Esophagus muscularis mucosa (tissue), 4 donors: ENCODE measurements around the gene POU2AF3. TPM values are rescaled to one million over a fixed set of nuclear protein-coding genes. Genes with fewer than 3 reads are reported as not detected.

Experiments used
- DNase-seq: peaks from one replicate; pipeline ENCODE4 v3.0.0-alpha.2; 2017; ENCODE audit errors: extremely low spot score
- H3K27ac ChIP-seq, 4 donors: fragments of 200-600 bp; sonication (generic); replicated peaks in 1 of 4; 1 replicate in 3 of 4; 2 replicates in 1 of 4; pipeline ENCODE4 v1.5.1; 2016 to 2019; ENCODE audit warnings: mild to moderate bottlenecking in 1 of 4
- H3K27me3 ChIP-seq, 4 donors: fragments of 200-600 bp; sonication (generic); one replicate each; pipeline versions ENCODE4 v1.5.1 to v1.6.0; 2016 to 2019
- H3K36me3 ChIP-seq, 4 donors: fragments of 200-600 bp; sonication (generic); one replicate each; pipeline ENCODE4 v1.5.1; 2016 to 2019
- H3K4me1 ChIP-seq, 4 donors: fragments of 200-600 bp; sonication (generic); one replicate each; pipeline ENCODE4 v1.5.1; 2016 to 2019
- H3K4me3 ChIP-seq, 4 donors: fragments of 200-600 bp; sonication (generic); 1 replicate in 2 of 4; 2 replicates in 2 of 4; pipeline ENCODE4 v1.5.1; 2016 to 2019; ENCODE audit warnings: mild to moderate bottlenecking in 4 of 4, moderate library complexity in 1 of 4
- H3K9me3 ChIP-seq, 4 donors: fragments of 200-600 bp; sonication (generic); 1 replicate in 3 of 4; 2 replicates in 1 of 4; pipeline ENCODE4 v1.5.1; 2016 to 2019
- CTCF ChIP-seq, 3 experiments: fragments of 200-600 bp in 2 of 3; fragments of 450-650 bp in 1 of 3; sonication (generic) in 2 of 3; IDR thresholded peaks; one replicate each; pipeline ENCODE4 v1.5.1; 2017 to 2019; ENCODE audit warnings: antibody characterized with exemption in 3 of 3, mild to moderate bottlenecking in 2 of 3, moderate library complexity in 1 of 3
- EP300 ChIP-seq: sonication (generic); formaldehyde crosslinking; IDR thresholded peaks from one replicate; pipeline ENCODE4 v1.6.1; 2017; ENCODE audit warnings: antibody characterized with exemption
- POLR2A ChIP-seq: fragments of 450-650 bp; IDR thresholded peaks from one replicate; pipeline ENCODE4 v1.6.1; 2017; ENCODE audit warnings: antibody characterized with exemption, moderate library complexity, mild to moderate bottlenecking, low read depth
- POLR2AphosphoS5 ChIP-seq, 2 donors: sonication (generic); formaldehyde crosslinking; IDR thresholded peaks; one replicate each; pipeline ENCODE4 v1.6.1; 2017; ENCODE audit warnings: antibody characterized with exemption in 2 of 2
- WGBS: methylation state at CpG from one replicate; pipeline ENCODE4 v1.1.5; 2018; 5-methylcytosine and 5-hydroxymethylcytosine counted together
- intact Hi-C: fragments of 100-400 bp; cut with DNase I; formaldehyde crosslinking; loops from one replicate; pipeline ENCODE4 v1.15.1; 2023
- total RNA-seq, 4 donors: library from RNA; depleted of rRNA; stranded (reverse); fragments of >200 nt; gene quantifications; one replicate each; pipeline versions ENCODE4 v1.1.0 to v1.2.1, GENCODE V29; 2016

The POU2AF3 gene
- total RNA-seq, 4 donors from 2014 or later, result 0.99 to 2.9 (median 2.2) TPM; not detected in 1

GRCh38 chr11:111306321-111306720, 8.0 kb downstream of the POU2AF3 start:
- Histone ChIP-seq H3K4me1 (peaks cover 0 to 13% (median 9%) of the 10 kb centered on the region in 4 donors), H3K4me3 (no peak overlapping the region), H3K27me3 (no peaks in the 10 kb centered on the region), H3K36me3 (peaks cover 0 to 5% (median 0%) of the 10 kb centered on the region in 4 donors), H3K9me3 (no peaks in the 10 kb centered on the region), H3K27ac (no peak overlapping the region)
- peak; percentile 90 for DNase-seq
- no peak for TF ChIP-seq EP300
- no peak for TF ChIP-seq CTCF (IDR thresholded peaks at IDR 0.05)
- TF ChIP-seq POLR2AphosphoS5 (IDR thresholded peaks at IDR 0.05), result no peak
- TF ChIP-seq POLR2A, result no peak
- WGBS, result 91% methylated on average over 5 of the region's 5 CpGs
- intact Hi-C loops, result loop anchor here (10.0 kb wide), 1 partner anchor 48 kb away; no protein-coding TSS in a partner anchor

GRCh38 chr11:111307472-111308108, 9.2 kb downstream of the POU2AF3 start:
- intact Hi-C loops, result loop anchor here (10.0 kb wide), 1 partner anchor 47 kb away; no protein-coding TSS in a partner anchor
- H3K4me1 ChIP-seq, result peaks cover 0 to 8% (median 7%) of the 10 kb centered on the region in 4 donors
- TF ChIP-seq POLR2AphosphoS5 (IDR thresholded peaks at IDR 0.05) (no peak), POLR2A (no peak), CTCF (IDR thresholded peaks at IDR 0.05) (no peak), EP300 (no peak)
- H3K27me3 ChIP-seq, result no peaks in the 10 kb centered on the region
- no peak overlapping the region for H3K4me3 ChIP-seq
- no peaks in the 10 kb centered on the region for H3K9me3 ChIP-seq
- peak; percentile 55 for DNase-seq
- no peak overlapping the region for H3K27ac ChIP-seq
- 96% methylated on average over 3 of the region's 3 CpGs for WGBS
- peaks cover 0 to 5% (median 0%) of the 10 kb centered on the region in 4 donors for H3K36me3 ChIP-seq

GRCh38 chr11:111308140-111308539, 9.8 kb downstream of the POU2AF3 start:
- 79% methylated on average over 7 of the region's 7 CpGs for WGBS

GRCh38 chr11:111309215-111309915, 11.0 kb downstream of the POU2AF3 start:
- Histone ChIP-seq H3K4me3 (no peak overlapping the region), H3K9me3 (no peaks in the 10 kb centered on the region), H3K36me3 (peaks cover 0 to 5% (median 0%) of the 10 kb centered on the region in 4 donors), H3K27me3 (no peaks in the 10 kb centered on the region), H3K27ac (no peak overlapping the region), H3K4me1 (no peaks in the 10 kb centered on the region)
- peak; percentile 39 for DNase-seq
- WGBS, result 82% methylated on average over 5 of the region's 5 CpGs
- intact Hi-C loops, result loop anchor here (10.0 kb wide), 1 partner anchor 45 kb away; no protein-coding TSS in a partner anchor
- no peak for TF ChIP-seq CTCF (IDR thresholded peaks at IDR 0.05)
- no peak for TF ChIP-seq POLR2A
- TF ChIP-seq POLR2AphosphoS5 (IDR thresholded peaks at IDR 0.05), result no peak
- no peak for TF ChIP-seq EP300

More at GRCh38 chr11:111308140-111308539, 9.8 kb downstream of the POU2AF3 start:
- Histone ChIP-seq H3K36me3 (peaks cover 0 to 5% (median 0%) of the 10 kb centered on the region in 4 donors), H3K4me1 (peaks cover 0 to 7% (median 7%) of the 10 kb centered on the region in 4 donors), H3K9me3 (no peaks in the 10 kb centered on the region), H3K27ac (no peak overlapping the region), H3K27me3 (no peaks in the 10 kb centered on the region), H3K4me3 (no peak overlapping the region)
- intact Hi-C loops, result loop anchor here (10.0 kb wide), 1 partner anchor 47 kb away; no protein-coding TSS in a partner anchor
- peak; percentile 68 for DNase-seq
- TF ChIP-seq CTCF (IDR thresholded peaks at IDR 0.05), result no peak
- no peak for TF ChIP-seq POLR2A
- no peak for TF ChIP-seq EP300
- TF ChIP-seq POLR2AphosphoS5 (IDR thresholded peaks at IDR 0.05), result no peak
